Measurements from ENCODE around the gene HIVEP3.

Gene HIVEP3

GRCh38 chr1:41745022-41745421 is 173.7 kb downstream of the HIVEP3 start:
- no peak overlapping the region for H3K4me3 ChIP-seq (replicated peaks; ENCODE audit: insufficient read depth, low read length)
- H3K27me3 ChIP-seq (ENCODE audit: insufficient read depth, poor library complexity, severe bottlenecking) = no peaks in the 10 kb centered on the region
- TF ChIP-seq GABPA (IDR thresholded peaks at IDR 0.05; ENCODE audit: low read depth) (no peak), POLR2AphosphoS5 (IDR thresholded peaks at IDR 0.05; ENCODE audit: low read depth) (no peak)
- TF ChIP-seq, protein P1, sequence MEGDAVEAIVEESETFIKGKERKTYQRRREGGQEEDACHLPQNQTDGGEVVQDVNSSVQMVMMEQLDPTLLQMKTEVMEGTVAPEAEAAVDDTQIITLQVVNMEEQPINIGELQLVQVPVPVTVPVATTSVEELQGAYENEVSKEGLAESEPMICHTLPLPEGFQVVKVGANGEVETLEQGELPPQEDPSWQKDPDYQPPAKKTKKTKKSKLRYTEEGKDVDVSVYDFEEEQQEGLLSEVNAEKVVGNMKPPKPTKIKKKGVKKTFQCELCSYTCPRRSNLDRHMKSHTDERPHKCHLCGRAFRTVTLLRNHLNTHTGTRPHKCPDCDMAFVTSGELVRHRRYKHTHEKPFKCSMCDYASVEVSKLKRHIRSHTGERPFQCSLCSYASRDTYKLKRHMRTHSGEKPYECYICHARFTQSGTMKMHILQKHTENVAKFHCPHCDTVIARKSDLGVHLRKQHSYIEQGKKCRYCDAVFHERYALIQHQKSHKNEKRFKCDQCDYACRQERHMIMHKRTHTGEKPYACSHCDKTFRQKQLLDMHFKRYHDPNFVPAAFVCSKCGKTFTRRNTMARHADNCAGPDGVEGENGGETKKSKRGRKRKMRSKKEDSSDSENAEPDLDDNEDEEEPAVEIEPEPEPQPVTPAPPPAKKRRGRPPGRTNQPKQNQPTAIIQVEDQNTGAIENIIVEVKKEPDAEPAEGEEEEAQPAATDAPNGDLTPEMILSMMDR (IDR thresholded peaks at IDR 0.05; ENCODE audit: insufficient read depth, low read length) = no peak
- no peak for DNase-seq (ENCODE audit: low read depth in 1 of 2, low spot score in 1 of 2)
- H3K27ac ChIP-seq (replicated peaks) = no peak overlapping the region

DNA sequence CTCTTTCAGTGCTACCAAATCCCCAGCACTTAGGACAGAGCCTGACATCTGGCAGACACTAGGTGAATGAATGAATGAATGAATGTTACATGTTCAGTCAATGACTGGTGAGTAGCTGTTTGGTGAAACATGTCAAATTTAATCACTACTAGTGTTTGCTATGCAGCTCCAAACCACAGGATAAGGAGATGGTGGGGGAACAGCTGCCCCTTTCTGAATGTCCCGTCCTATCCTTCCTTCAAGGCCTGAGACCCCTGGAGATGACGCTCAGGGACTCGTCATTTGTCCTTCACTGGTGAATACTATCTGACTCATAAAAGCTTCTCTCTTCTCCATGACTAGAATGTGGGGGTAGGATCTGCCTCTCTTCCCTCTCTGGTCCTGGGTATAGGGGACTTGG is 175.4 kb downstream of the HIVEP3 start:
- DNase-seq (ENCODE audit: low read depth in 1 of 2, low spot score in 1 of 2) = no peak
- H3K27ac ChIP-seq (replicated peaks) = no peak overlapping the region
- H3K4me3 ChIP-seq (replicated peaks; ENCODE audit: insufficient read depth, low read length) = no peak overlapping the region
- TF ChIP-seq, protein P1 (IDR thresholded peaks at IDR 0.05; ENCODE audit: insufficient read depth, low read length) = no peak
- no peaks in the 10 kb centered on the region for H3K27me3 ChIP-seq (ENCODE audit: insufficient read depth, poor library complexity, severe bottlenecking)

- no peaks in the 10 kb centered on the region for H3K27me3 ChIP-seq (ENCODE audit: insufficient read depth, poor library complexity, severe bottlenecking)
- no peak for DNase-seq (ENCODE audit: low read depth in 1 of 2, low spot score in 1 of 2)
- TF ChIP-seq, protein P1 (IDR thresholded peaks at IDR 0.05; ENCODE audit: insufficient read depth, low read length) = no peak
- TF ChIP-seq POLR2AphosphoS5 (IDR thresholded peaks at IDR 0.05; ENCODE audit: low read depth) (no peak), SPI1 (IDR thresholded peaks at IDR 0.05; ENCODE audit: borderline replicate concordance, low read depth) (no peak), GABPA (IDR thresholded peaks at IDR 0.05; ENCODE audit: low read depth) (no peak)
- TF ChIP-seq, protein P2, sequence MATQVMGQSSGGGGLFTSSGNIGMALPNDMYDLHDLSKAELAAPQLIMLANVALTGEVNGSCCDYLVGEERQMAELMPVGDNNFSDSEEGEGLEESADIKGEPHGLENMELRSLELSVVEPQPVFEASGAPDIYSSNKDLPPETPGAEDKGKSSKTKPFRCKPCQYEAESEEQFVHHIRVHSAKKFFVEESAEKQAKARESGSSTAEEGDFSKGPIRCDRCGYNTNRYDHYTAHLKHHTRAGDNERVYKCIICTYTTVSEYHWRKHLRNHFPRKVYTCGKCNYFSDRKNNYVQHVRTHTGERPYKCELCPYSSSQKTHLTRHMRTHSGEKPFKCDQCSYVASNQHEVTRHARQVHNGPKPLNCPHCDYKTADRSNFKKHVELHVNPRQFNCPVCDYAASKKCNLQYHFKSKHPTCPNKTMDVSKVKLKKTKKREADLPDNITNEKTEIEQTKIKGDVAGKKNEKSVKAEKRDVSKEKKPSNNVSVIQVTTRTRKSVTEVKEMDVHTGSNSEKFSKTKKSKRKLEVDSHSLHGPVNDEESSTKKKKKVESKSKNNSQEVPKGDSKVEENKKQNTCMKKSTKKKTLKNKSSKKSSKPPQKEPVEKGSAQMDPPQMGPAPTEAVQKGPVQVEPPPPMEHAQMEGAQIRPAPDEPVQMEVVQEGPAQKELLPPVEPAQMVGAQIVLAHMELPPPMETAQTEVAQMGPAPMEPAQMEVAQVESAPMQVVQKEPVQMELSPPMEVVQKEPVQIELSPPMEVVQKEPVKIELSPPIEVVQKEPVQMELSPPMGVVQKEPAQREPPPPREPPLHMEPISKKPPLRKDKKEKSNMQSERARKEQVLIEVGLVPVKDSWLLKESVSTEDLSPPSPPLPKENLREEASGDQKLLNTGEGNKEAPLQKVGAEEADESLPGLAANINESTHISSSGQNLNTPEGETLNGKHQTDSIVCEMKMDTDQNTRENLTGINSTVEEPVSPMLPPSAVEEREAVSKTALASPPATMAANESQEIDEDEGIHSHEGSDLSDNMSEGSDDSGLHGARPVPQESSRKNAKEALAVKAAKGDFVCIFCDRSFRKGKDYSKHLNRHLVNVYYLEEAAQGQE (IDR thresholded peaks at IDR 0.05; ENCODE audit: insufficient replicate concordance, low read depth) = no peak
- H3K4me3 ChIP-seq (replicated peaks; ENCODE audit: insufficient read depth, low read length) = no peak overlapping the region
- no peak overlapping the region for H3K27ac ChIP-seq (replicated peaks)
Observed at GRCh38 chr1:41742219-41742618, 176.5 kb downstream of the HIVEP3 start.

- TF ChIP-seq, protein P1 (IDR thresholded peaks at IDR 0.05; ENCODE audit: insufficient read depth, low read length) = no peak
- TF ChIP-seq POLR2AphosphoS5 (IDR thresholded peaks at IDR 0.05; ENCODE audit: low read depth) (no peak), GABPA (IDR thresholded peaks at IDR 0.05; ENCODE audit: low read depth) (no peak), SPI1 (IDR thresholded peaks at IDR 0.05; ENCODE audit: borderline replicate concordance, low read depth) (no peak)
- TF ChIP-seq, protein P2 (IDR thresholded peaks at IDR 0.05; ENCODE audit: insufficient replicate concordance, low read depth) = no peak
- DNase-seq (ENCODE audit: low read depth in 1 of 2, low spot score in 1 of 2) = no peak
- H3K4me3 ChIP-seq (replicated peaks; ENCODE audit: insufficient read depth, low read length) = no peak overlapping the region
- H3K27me3 ChIP-seq (ENCODE audit: insufficient read depth, poor library complexity, severe bottlenecking) = no peaks in the 10 kb centered on the region
- H3K27ac ChIP-seq (replicated peaks) = peak overlapping the region; percentile 87
Observed at GRCh38 chr1:41741244-41741643, 177.5 kb downstream of the HIVEP3 start.
